HG03060 (cell line): ENCODE results near the gene CTLA4.
A peak's percentile ranks its signal among the peaks of the same experiment; 100 is the strongest.

Source experiments
- ATAC-seq: cut with Tn5 transposase; IDR thresholded peaks from one replicate; pipeline ENCODE4 v1.9.1; 2021; ENCODE audit warnings: low read depth, moderate number of reproducible peaks; ENCODE audit not compliant: unreplicated experiment

Gene CTLA4

DNA sequence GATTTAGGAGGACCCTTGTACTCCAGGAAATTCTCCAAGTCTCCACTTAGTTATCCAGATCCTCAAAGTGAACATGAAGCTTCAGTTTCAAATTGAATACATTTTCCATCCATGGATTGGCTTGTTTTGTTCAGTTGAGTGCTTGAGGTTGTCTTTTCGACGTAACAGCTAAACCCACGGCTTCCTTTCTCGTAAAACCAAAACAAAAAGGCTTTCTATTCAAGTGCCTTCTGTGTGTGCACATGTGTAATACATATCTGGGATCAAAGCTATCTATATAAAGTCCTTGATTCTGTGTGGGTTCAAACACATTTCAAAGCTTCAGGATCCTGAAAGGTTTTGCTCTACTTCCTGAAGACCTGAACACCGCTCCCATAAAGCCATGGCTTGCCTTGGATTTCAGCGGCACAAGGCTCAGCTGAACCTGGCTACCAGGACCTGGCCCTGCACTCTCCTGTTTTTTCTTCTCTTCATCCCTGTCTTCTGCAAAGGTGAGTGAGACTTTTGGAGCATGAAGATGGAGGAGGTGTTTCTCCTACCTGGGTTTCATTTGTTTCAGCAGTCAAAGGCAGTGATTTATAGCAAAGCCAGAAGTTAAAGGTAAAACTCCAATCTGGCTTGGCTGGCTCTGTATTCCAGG lies at the start of gene CTLA4:
Gene CTLA4 (plus strand): TSS at position 211 of the 640 bp plus-strand sequence. CDS start 172 bp downstream, at position 383.
- no peak for ATAC-seq

DNA sequence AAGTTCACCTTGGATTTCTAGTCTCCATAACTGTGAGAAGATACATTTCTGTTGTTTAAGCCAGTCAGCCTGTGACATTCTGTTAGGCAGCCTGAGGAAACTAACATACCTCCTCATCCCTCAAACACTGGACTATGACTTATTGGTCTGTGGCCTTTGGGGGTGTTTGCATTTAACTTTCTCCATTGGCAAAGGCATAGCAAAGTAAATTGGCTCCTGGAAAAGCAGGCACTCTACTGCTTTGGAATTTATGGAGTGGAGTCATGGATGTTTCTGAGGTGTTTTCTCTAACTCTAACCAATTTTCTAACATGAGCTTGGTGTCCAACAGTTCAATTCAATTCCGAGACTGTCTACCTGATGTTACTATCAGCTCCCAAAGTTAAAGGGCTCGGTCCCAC lies 48.9 kb upstream of the CTLA4 start:
- ATAC-seq = no peak

DNA sequence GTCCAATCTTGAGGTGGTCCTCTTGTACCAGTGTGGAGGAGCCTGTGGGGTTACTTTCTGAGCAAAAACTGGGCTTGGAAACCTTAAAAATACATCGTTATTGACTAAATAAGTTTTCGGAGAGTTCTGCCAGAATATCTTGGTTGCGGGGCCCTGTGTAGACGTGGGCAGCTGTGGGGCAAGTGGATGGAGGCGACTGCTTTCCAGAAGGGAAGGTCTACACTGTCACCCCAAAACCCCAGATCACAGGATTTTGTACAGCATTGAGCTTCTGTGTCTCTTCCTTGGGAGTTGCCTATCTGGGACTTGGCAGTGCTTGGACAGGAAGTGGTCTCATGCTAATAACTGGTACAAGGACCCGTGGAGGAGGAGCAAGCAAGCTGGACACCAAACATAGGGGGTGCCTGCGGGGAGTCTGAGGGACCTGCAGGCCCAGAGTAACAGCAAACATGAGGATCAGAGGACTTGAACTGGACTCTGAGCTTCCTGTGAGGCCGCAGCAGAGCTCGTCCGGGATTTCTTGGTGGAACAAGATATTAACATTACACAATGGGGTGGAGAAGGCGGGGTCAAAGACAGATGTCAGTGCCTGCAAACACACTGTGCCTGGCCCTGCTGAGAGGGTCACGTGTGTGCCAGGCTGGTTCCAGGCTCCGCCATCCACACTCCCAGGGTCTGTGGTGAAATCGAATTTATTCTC lies 48.0 kb upstream of the CTLA4 start:
- ATAC-seq = no peak

DNA sequence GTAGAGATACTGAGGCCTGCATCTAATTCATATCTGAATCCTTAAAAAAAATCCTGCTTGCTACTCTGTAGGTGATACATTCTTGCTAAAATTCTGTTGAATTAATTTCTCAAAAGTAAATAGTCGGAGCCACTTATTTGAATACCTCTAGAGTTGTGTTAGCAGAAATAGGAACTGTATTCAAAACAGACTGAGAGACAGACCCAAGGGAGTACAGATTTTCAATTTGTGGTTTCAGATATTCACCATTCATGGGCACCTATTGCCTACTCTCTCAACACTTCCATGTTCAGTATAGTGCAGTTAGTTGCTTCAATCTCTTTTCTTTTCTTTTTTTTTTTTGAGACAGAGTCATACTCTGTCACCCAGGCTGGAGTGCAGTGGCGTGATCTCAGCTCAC lies 46.6 kb upstream of the CTLA4 start:
- ATAC-seq = peak; percentile 86

DNA sequence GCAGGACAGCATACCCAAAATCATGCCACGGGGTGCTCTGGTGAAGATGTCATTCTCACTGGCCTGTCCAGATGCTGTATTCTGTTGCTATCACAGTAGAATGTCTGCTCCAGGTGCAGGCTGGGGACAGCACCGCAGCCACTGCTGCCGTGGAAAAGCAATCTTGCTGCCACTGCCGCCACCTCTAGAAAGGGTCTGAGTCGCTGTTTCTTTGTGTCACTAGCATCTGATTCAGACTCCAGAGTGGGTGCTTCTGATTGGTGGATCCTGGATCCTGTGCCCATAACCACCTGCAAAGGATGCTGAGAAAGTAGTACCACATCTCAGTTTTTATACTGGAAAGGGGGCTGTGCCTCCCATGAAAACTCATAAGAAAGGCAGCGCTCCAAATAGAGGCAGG lies 45.3 kb upstream of the CTLA4 start:
- ATAC-seq = no peak

DNA sequence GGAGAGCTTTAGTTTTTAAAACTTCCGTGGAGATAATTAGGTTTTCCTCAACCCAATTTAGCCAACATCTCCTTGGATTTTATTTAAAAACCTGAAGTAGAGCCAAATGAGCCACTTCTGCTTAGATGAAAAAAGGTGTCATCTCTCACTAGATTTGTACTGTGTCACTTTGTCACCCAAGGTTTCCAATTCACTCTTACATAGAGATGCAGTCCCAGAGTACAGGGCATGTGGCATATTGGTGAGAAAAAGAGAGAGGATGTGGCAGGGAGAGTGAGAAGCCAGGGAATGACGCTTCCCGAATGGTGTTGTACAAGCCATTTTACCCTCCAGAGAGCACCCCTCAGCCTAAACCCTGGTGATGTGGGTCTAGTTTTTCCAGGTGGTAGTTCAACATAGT lies 44.4 kb upstream of the CTLA4 start:
- ATAC-seq = no peak

DNA sequence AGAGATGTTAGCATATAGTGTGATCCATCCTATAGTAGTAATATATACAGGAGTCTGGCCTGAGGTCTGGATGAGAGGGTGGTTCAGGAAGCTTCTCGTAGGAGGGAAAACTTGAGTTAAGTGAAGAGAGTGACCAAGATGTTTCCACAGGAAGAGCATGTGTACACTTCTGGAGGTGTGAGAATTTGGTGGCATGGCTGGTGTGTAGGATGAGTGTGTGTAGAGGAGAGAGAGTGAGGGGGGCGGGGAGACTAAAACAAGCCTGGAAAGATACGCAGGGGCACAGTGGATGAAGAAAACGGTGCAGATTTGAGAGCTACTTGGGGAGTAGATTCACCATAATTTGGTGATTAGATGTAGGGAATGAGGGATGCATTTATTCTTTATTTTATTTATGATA lies 43.5 kb upstream of the CTLA4 start:
- ATAC-seq = no peak

DNA sequence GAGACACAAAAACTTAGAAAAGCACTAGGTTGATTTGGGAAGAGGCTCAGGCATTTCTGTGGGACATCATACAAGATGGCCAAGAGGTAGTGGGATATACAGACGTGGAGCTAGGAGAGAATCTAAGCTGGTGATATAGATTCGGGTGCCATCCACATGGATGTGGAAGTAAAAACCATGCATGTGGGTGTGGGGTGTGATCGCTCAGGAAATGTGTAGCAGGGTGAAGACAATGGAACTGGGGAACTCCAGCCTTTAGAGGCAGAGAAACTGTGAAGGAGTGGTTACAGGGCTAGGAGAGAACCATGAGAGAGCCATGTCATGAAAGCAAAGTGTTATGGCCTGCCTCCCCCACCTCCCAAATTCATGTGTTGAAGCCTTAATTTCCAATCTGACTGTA lies 43.0 kb upstream of the CTLA4 start:
- ATAC-seq = no peak

DNA sequence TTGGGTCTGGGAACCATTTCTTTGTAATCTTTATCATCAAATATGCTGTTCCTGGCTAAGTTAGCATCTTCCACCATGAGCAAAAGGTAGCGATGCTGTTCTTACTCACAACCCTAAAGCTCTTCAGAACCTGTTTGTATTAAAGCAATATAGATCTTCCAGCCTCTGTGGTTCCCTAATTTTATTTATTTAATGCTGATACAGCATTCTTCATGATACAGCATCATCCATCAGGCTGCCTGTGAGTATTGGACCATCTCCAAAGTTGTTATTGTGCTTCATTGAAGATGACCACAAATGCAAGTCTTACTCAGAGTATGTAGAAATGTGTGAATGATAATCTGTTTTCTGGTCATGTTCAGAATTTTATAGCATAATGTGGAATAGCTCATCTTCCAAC lies 40.9 kb upstream of the CTLA4 start:
- ATAC-seq = no peak

DNA sequence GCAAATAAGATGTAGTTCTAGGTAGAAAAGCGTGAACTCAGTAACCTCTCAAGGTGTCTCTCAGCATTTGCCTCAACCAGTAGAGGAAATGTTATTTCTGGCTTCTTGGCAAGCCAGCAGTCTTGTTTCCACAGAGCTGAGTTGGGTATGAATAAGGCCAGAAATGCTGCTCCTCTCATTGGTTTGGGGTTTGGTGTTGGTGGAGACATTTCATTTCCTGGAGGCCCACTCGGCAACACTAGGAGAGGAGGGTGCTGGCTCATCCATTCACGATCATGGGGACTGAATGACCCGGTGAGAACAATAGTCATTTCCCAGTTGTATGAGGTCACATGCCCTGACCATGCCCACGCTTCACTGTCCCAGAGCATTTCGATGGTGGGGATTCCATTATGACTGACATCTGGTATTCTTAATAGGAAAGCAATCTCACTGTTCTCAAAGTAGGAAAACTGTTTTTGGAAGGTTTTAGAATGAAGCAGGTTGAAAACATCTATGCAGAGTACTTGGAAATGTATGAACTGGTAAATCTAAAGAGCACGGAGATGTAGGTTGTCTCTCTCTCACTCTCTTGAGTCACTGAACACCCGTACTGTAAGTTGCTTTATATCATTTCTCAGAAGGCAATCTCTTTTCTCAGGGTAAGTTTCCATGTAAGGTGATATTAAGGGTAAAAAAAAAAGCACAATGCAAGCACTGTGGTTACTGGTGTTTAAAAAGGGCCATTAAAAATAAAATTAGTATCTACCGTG lies 37.1 kb upstream of the CTLA4 start:
- no peak for ATAC-seq

DNA sequence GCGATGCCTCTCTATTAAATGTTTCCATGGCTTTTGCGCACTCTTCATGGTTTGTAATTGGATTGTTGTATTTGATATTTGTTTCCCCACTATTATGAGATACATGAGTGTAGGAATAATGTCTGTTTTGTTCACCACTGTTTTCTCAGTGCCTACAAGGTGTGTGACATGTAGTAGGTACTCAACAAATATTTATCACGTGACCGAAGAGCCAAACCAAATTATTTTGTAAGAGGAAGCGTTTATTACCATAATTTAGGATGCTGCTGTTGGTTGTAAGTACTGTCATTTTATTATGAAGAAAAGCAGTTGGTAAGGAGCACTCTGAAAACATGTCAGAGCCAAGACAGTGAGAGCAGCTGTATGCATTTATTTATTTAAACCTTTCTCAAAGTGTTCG lies 32.2 kb upstream of the CTLA4 start:
- no peak for ATAC-seq

DNA sequence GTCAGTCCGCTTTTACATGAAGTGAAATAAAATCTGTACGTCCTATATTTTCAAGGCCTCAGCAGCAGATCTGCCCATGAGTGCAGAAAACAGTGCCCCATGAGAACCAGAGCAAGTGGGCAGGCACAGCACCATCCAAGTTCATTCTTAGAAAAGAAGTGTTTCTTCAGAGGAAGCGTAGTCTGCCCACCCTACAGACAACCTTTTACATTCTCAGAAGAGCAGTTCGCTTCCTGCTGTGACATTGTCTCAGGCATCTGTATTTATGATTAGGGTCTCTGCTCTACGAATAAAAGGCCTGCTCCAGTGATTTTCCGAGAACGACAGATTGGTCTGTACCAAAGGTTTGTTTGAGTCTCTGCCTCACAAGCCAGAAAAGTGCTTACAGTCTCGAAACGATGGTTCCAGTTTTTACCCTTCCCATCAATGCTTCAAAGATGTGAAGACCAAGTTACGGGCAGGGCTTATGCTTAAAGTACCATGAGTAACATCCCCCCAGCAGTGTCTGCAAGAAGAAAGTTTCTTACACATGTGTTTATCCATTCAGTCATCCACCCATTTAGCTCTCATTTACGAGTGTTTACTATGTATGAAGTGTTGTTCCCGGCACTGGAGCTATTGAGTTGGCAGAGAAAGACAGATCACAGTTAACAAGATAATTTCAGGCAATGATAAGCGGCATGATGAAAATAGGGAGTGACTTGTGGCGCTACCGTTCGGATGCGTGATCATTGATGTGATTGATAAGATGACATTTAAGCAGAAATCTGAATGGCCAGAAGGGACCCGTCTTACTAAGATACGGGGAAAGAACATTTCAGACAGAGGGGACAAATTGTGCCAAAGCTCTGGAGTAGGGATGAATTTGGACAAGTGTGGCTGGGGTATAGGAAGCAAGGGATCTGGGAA lies 31.4 kb upstream of the CTLA4 start:
- ATAC-seq = no peak

DNA sequence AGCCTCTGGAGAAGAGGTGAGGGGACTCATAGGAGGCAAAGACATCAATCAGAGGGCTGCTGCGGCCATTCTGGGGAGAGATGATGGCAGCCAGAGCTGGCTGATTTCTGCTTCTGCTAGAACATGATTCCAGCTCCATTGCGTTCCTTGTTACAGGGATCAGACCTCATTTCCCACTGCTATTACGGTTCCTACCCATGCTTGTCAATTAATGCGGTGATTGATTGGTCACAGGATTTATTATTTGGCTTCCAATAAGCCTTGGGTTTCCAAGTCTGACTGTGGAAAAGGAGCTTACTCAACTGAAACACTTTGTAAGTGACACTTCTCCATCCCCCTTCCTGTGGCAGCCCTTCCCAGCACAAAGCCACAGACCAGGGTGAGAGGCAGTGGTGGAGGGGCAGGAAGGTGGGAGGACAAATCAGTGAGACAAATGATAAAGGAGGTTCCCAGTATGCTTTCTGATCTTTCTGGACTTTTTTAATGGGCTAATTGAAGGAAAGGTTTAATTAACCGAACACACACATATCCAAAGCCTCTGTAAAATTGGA lies 26.8 kb upstream of the CTLA4 start:
- no peak for ATAC-seq

DNA sequence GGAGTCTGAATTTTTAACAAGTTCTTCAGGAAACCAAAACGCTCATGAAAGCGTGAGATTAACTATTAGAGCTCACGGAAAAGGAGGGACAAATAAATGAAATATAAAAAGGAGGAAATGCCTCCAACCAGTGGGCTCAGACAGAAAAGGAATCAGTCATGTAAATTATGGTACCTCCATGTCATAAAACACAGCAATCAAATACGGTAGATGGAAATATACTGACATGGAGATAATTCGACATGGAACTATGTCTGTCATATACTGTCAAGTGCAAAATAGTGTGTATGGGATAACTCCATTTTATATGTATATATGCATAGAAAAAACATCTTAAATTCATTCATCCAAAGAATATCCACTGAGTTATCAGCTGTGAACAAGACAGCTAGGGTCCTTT lies 25.9 kb upstream of the CTLA4 start:
- no peak for ATAC-seq

DNA sequence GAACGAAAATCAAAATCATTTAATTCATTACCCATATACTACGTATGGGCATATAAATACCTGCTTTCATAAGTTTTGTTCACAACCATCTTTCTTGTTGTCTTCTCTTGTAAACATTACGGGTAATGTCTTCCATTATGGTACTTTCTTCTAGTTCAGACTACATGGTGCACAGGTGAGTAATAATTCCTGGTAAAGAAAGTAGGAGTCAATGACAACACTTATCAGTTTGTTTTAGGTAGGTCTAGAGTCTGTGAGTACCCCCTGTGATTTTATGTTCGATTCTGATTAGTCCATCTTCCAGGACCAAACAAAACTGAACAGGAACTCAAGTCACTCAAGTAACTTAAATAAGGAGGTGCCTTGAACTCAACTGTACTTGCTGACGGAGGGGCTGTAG lies 25.2 kb upstream of the CTLA4 start:
- ATAC-seq = no peak

DNA sequence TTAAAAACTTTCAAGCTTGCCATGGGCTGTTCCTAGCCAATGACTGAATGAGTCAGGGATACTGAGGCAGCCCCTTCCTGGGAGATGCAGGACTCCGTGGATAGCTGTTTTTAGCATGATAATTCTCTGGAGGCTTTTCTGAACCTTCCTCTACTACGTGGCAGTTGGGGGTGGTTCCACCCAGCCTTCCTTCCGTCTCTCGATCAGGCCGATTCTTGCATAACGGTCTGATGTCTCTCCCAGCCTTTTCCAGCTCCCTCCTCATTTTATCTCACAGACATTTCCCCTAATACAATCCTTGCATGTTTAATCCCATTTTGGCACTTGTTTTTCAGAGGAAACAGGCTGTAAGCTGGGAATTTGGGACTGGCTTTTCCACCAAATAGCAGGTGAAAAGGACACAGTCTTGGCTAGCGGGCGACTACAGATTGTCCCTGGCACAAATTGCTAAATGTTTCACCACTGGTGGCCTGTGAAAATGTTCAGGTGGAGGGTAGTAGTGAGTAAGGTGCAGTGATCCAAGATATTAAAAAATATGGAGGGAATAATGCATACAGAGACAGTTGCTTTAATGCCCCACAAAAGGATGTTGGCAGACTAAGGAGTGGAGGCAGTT lies 21.0 kb upstream of the CTLA4 start:
- no peak for ATAC-seq

DNA sequence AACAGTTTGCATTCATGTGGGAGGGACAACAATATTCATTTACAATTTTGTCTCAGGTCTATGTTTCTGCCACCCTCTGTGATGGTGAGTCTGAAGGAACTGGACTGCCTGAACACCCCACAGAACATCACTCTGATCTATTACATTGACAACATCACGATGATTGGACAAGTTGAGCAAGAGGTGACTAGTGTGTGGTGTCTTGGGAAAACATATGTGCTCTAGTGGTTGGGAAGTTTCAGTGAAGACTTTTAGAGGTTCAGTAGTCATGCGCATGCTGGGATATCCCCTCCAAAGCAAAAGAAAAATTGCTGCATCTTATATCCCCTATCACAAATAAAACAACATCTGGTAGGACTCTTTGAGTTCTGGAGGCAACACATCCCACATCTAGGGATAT lies 18.6 kb upstream of the CTLA4 start:
- ATAC-seq = no peak

DNA sequence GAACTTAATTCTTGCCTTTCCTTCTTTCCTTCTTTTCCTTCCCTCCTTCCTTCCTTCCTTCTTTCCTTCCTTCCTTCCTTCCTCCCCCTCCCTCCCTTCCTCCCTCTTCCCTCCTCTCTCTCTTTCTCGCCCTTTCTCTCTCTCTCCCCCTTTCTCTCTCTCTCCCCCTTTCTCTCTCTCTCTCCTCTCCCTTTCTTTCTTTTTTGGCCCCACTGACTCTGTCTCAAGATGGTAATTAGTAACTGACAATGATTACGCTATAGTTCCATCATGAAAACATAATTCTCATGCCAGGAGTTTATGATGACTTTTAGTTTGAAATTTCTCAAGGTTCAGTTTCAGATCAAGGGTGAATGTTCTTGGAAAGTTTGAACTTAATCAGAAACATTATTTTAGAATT lies 14.8 kb upstream of the CTLA4 start:
- ATAC-seq = no peak

DNA sequence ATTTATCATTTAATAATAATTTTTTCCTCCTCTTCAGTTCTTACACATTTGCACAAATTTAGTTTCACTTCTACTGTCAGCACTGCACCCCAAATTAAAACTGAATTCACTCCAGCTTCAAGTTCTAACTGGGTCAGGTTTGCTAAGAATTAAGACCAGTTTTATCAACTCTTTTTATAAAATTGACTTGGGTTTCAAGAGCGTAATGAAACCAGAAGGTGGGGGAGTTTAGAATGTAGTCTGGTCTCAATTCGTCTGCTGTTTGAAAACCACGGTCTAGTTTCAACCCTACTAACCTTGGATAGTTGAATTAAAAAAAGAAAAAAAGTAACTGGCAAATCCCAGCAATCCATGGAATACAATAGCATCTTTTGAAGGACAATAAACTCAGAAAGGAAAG lies 14.3 kb upstream of the CTLA4 start:
- ATAC-seq = no peak

DNA sequence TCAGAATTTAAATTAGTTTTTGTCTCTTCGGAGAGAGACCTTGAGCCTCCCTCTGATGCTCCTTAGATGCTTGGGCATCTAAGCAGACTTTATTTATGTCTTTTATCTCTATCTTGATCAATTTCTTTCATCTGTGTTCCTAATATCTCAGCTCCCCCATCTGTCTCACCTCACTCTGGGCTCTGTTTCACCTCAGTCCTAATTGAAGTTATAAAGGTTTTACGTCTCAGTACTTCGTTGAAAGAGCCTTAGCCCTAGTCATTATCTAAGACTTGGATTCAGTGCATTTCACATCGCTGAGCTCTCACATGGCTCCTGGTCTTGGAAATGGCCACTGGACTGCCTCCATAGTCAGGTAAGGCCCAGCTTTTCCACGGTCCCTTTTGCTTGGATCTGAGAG lies 13.8 kb upstream of the CTLA4 start:
- ATAC-seq = no peak
